Stimulated activated CD4-positive, alpha-beta T cell treated with anti-CD3 and anti-CD28 coated beads, TNF-alpha, amount 100 ng/mL, for 48 hours (primary cell): Measurements from ENCODE around the gene RBM27.
"Not testable (repeated sequence)": the region's sequence is repeated elsewhere in the genome, so short reads cannot be mapped to it uniquely, and the experiment has no call there.

ENCODE experiments used
- DNase-seq, 3 donors: peaks; one replicate each; pipeline ENCODE4 v3.0.0-alpha.2; 2020; ENCODE audit warnings: low read depth in 3 of 3

RBM27 gene

DNA sequence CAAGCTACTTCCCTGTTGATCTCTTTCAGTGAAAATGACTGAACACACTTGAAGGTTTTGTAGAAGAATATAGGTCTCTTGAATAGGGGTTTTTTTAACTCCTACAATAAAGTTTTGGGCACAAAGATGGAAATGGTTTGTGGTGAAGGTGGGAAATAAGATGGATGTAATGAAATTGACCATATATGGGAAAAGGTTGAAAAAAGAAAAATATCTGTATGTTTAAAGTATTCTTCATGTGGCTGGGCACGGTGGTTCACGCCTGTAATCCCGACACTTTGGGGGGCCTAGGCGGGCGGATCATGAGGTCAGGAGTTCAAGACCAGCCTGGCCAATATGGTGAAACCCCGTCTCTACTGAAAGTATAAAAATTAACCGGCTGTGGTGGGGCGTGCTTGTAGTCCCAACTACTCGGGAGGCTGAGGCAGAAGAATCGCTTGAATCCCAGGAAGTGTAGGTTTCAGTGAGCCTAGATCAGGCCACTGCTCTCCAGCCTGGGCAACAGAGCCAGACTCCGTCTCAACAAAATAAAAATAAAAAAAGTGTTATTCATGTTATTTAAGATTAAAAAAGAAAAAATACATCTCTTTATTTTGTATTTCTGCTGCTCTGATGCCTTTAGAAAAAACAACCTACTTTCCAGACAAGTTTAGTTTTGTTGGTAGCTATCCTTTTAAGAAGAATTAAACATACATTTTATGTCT is 2.2 kb downstream of the RBM27 start:
- DNase-seq, result no peak

DNA sequence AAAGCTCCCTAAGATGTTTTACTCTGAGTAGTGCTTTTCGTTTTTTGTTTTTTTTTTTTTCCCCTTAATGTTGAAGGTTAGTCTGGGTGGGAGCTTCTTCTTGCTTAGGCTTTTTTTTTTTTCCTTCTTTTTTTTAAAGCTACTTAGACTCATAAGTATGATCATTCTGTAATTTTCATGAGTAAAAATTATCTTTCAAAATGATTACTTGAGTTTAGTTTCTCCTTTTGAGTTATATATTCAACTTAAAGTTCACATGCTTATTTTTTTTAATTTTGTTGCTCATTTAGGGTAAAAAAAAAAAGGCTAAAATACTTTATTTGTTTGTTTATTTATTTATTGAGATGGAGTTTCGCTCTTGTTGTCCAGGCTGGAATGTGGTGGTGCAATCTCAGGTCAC is 2.9 kb downstream of the RBM27 start:
- DNase-seq, result no peak

DNA sequence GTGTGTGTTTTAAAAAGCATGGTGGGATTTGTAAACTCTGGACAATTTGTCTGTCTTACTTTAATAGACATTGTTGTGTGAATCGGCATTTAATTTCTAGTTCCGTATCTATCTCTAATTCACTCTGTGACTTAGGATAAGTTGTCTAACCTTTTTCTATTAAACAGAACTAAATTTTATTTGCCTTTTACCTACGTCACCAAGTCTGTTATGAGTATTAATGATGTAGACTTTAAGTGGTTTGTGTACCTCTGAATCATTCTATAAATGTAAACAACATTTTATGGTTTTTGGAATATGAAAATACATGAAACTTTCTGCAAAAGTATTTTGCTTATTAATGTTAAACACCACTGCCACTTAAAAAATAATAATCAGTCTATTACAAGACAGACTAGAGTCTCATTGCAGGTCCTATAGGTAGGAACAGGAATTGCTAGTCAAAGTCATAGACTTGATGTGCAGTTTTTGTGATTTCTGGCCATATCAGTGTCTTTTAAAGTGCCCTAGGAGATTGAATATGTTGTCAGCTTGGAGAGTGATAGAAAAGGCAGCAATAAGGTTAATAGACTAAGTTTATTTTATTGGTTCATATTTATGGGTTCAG is 5.6 kb downstream of the RBM27 start:
- DNase-seq, result no peak

GRCh38 chr5:146209714-146210113 is 6.3 kb downstream of the RBM27 start:
- DNase-seq, result no peak

DNA sequence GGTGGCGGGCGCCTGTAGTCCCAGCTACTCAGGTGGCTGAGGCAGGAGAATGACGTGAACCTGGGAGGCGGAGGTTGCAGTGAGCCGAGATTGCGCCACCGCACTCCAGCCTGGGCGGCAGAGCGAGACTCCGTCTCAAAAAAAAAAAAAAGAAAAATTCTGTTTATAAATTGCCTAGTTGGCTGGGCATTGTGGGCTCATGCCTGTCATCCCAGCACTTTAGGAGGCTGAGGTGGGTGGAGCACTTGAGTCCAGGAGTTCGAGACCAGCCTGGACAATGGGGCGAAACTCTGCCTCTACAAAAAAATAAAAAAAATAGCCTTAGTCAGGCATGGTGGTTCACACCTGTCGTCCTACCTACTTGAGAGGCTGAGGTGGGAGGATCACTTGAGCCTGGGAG is 7.4 kb downstream of the RBM27 start:
- not testable (repeated sequence) for DNase-seq

GRCh38 chr5:146213210-146213826 is 9.9 kb downstream of the RBM27 start:
- no peak for DNase-seq

GRCh38 chr5:146214881-146215280 is 11.5 kb downstream of the RBM27 start:
- not testable (repeated sequence) for DNase-seq

GRCh38 chr5:146218168-146218567 is 14.8 kb downstream of the RBM27 start:
- no peak for DNase-seq

DNA sequence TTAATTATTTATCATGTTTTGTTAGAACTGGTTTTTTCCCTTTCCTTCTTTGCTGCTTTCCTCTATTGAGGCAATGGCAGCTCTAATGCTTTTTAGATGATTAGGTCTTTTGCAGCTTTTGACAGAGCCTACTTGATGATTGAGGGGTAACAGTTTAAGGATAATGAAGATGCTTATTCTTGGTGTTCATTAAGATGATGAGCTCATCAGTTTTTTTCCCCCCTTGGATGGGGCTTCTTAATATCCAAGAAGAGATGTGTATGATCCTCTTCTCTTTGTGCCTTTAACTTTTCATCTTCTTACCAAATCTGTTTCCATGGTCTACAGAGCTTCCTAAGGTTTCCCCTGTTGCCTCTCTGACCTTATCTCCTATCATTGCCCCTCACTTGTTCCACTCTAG is 15.8 kb downstream of the RBM27 start:
- DNase-seq, result no peak

DNA sequence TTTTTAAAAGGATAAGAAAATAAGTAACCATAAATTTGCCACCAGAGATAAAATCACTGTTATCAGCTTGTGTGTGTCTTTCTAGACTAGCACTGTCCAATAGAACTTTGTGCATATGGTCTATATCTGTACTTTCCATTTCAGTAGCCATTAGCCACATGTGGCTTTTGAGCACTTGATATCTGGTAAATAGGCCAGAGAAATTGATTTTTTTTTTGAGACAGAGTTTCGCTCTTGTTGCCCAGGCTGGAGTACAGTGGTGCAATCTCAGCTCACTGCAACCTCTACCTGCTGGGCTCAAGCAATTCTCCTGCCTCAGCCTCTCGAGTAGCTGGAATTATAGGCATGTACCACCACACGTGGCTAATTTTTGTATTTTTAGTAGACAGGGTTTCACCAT is 17.8 kb downstream of the RBM27 start:
- DNase-seq, result no peak

DNA sequence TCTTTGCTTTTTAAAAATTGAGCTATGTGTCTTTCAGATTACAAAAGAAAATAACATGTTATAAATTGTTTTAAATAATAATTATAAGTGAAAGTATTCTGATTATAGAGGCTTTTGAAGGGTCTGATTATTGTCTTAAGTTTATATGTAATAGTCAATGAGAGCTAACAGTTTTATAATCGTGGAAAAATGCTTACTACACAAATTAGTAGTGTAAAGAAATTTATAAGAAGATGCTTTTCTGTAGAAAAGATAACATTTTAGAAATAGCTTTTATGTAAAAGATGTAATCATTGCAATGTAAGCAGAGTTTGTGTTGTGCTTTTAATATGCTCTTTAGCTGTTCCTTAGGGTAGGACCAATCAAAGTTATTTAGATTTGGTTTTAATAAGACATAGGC is 18.6 kb downstream of the RBM27 start:
- DNase-seq, result no peak

GRCh38 chr5:146223179-146223578 is 19.8 kb downstream of the RBM27 start:
- DNase-seq, result no peak

- no peak for DNase-seq
These were observed 25.8 kb downstream of the RBM27 start for GRCh38 chr5:146229222-146229621.

DNA sequence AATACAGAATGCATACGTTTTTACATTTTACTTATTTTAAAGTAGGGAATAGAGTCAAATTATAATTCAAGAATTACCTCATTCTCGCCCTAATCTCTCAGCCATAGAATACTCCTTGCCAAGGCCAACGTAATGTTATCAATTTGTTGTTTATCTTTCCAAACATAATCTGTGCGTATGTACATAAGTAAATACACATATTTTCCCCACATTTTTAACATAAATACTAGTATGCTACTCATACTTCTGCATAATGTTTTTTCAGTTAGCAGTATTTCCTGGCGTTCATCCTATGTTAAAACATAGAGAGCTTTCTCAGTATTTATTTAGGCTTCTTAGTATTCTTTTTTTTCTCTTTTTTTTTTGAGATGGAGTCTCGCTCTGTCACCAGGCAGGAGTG is 28.8 kb downstream of the RBM27 start:
- no peak for DNase-seq

- no peak for DNase-seq
These were observed 30.0 kb downstream of the RBM27 start for GRCh38 chr5:146233441-146233840.

DNA sequence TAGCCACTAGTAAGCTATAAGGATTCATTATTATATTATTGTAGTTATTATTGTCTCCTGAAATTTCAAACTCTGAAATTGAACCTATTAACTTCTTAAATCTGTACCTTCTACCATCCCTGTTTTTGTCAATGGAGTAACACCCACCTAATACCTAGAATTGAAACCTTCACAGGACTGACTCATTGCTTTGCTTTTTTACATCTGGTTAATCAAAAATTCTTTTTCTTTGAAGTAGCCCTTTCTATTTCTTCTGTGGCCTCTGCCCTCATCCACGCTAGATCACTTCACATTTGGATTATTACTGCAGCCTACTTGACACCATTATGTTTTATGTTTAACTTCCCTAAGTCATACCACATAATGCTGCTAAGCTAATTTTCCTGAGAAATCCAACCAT is 35.6 kb downstream of the RBM27 start:
- DNase-seq, result no peak

GRCh38 chr5:146240951-146241350 is 37.5 kb downstream of the RBM27 start:
- DNase-seq, result no peak

DNA sequence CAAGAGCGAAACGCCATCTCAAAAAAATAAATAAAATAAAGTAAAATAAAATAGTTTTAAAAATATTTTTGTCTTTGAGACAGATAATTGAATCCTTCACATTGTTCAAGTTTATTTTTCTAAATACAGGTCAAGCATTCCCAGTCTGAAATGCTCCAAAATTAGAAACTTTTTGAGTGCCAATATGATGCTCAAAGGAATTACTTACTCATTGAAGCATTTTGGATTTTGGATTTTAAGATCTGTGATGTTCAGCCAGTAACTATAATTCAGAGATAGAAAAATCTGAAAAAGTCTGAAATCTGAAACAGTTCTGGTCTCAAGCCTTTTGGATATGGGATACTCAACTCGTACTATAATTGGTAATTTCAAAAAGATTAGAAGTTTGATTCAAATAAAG is 39.8 kb downstream of the RBM27 start:
- DNase-seq, result no peak

- no peak for DNase-seq
These were observed 45.2 kb downstream of the RBM27 start for GRCh38 chr5:146248561-146248960.

DNA sequence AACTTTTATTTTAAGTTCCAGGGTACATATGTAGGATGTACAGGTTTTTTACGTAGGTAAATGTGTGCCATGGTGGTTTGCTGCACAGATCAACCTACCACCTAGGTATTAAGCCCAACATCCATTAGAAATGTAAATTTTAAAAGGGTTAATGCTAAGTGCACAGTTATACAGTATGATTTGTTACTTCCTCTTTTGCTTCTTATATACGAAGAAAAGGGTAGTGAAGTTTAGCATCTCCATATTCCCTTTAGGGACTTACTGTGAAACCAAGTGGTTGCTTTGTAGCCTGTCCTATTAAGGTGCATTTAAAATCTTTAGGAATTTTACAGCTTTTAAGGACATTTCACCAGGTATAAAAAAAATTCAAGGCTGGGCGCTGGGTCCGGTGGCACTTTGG is 46.4 kb downstream of the RBM27 start:
- no peak for DNase-seq
